ENCODE data around the gene MSI2. TPM values are rescaled to one million over a fixed set of nuclear protein-coding genes. Genes with fewer than 3 reads are reported as not detected.

The MSI2 gene
- polyA plus RNA-seq, 1 donor from 2014 or later: 3.8 TPM

- no peaks in the 10 kb centered on the region for H3K27me3 Mint-ChIP-seq
- H3K4me1 Mint-ChIP-seq: peaks cover 10 to 28% (median 20%) of the 10 kb centered on the region in 3 donors
- peak overlapping the region in 1 of 4 donors; percentile 23 for H3K4me3 Mint-ChIP-seq
- H3K27ac Mint-ChIP-seq: peak overlapping the region in 1 of 3 donors; percentile 91
- H3K9me3 Mint-ChIP-seq: no peaks in the 10 kb centered on the region
- peaks cover 5% of the 10 kb centered on the region for H3K36me3 Mint-ChIP-seq
These were observed 150.0 kb downstream of the MSI2 start for GRCh38 chr17:57406131-57406980.

- no peaks in the 10 kb centered on the region for H3K27me3 Mint-ChIP-seq
- peak overlapping the region in 1 of 3 donors; percentile 91 for H3K27ac Mint-ChIP-seq
- H3K36me3 Mint-ChIP-seq: peaks cover 5% of the 10 kb centered on the region
- no peaks in the 10 kb centered on the region for H3K9me3 Mint-ChIP-seq
- peaks cover 10 to 28% (median 20%) of the 10 kb centered on the region in 3 donors for H3K4me1 Mint-ChIP-seq
- H3K4me3 Mint-ChIP-seq: peak overlapping the region in 1 of 4 donors; percentile 23
These were observed 150.6 kb downstream of the MSI2 start for GRCh38 chr17:57406981-57407286.

GRCh38 chr17:57407287-57408070, 151.2 kb downstream of the MSI2 start:
- Mint-ChIP-seq H3K4me1 (peaks cover 10 to 28% (median 20%) of the 10 kb centered on the region in 3 donors), H3K36me3 (peaks cover 5% of the 10 kb centered on the region), H3K9me3 (no peaks in the 10 kb centered on the region), H3K27me3 (no peaks in the 10 kb centered on the region), H3K27ac (peak overlapping the region in 1 of 3 donors; percentile 91), H3K4me3 (peak overlapping the region in 2 of 4 donors; percentile 39 to 58)

DNA sequence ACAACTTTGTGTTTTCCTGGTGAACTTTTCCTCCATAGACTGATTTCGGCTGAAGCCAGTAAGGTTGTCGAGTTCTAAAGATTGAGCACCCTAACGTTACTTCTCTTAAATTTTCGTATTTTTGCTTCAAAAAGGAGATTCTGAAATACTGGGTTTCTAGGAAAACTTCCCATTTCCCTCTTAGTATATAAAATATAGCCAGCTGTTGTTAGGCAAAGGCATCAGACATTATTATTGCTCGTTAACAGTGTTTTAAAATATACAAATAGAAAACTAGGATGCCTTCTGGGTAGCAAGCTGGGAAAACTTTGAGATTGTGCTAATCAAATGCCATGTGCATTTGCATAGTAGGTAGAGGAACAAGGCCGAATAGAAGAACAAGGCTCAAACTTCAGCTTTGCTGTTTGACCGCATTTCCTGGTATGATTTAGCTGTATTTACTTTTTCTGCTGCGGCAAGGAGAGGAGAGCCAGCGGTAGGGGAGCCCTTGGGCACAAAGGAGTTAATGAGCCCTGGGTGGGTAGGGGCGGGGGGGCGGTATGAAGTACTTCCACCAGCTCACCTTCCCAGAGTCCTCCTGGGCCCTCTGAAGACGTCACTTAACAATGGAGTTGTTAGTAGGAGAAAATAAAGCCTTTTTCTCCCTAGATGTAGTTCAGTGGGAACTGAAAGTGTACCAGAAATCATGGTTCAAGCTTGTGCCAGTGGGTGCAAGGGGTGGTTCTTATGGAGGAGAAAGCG, 151.9 kb downstream of the MSI2 start:
- H3K4me1 Mint-ChIP-seq: peaks cover 10 to 28% (median 20%) of the 10 kb centered on the region in 3 donors
- H3K27ac Mint-ChIP-seq: peak overlapping the region in 1 of 3 donors; percentile 91
- no peaks in the 10 kb centered on the region for H3K27me3 Mint-ChIP-seq
- H3K4me3 Mint-ChIP-seq: peak overlapping the region in 2 of 4 donors; percentile 58 to 66
- H3K9me3 Mint-ChIP-seq: no peaks in the 10 kb centered on the region
- H3K36me3 Mint-ChIP-seq: peaks cover 5% of the 10 kb centered on the region

DNA sequence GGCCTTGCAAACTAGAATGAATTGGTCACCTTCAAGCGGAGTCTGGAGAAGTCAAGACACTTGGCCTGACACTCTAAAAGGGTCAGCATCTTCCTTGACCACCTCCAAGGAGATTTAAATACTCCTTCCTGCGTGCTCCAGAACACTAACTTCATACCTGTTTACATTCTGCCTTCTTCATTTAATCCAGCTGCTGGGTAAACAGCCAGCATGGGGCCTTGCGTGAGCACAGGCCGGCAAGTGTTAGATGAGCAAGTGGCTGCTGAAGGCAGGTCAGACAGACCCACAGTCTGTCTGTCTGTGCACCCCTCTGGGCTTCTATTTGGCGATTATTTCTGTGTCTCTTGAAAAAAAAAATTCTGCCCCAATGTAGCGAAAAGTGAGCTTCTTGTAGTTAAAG, 153.8 kb downstream of the MSI2 start:
- H3K27ac Mint-ChIP-seq: no peak overlapping the region
- H3K4me1 Mint-ChIP-seq: peaks cover 10 to 34% (median 20%) of the 10 kb centered on the region in 3 donors

DNA sequence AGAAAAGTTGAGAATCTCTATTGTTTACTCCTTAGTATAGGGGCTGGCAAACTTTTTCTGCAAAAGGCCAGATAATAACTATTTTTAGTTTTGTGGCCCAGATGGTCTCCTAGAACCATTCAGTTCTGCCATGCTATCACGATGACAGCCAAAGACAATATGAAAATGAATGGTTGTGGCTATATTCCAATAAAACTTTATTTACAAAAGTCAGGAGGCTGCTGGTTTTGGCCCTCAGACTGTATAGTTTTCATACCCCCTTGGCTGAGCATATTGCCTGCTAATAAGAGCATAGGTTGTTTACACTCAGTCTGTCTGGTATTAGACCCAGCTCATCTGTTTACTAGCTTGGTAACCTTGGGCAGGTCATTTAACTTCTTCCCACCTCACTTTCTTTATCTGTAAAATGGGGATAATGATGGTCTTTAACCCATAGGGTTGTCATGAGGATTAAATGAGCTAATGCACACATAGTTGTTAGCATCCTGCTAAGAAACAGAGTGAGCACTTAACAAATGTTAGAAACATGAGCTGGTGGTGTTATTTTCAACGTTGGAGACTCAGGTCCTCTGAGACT, 156.3 kb downstream of the MSI2 start:
- Mint-ChIP-seq H3K36me3 (peaks cover 20% of the 10 kb centered on the region), H3K9me3 (no peaks in the 10 kb centered on the region), H3K4me1 (peaks cover 11 to 27% (median 16%) of the 10 kb centered on the region in 3 donors), H3K27me3 (no peaks in the 10 kb centered on the region), H3K27ac (no peak overlapping the region), H3K4me3 (no peak overlapping the region)

More for the DNA sequence above, 153.8 kb downstream of the MSI2 start:
- H3K36me3 Mint-ChIP-seq: peaks cover 7% of the 10 kb centered on the region
- no peaks in the 10 kb centered on the region for H3K27me3 Mint-ChIP-seq
- no peak overlapping the region for H3K4me3 Mint-ChIP-seq
- no peaks in the 10 kb centered on the region for H3K9me3 Mint-ChIP-seq

- Mint-ChIP-seq H3K36me3 (peaks cover 20% of the 10 kb centered on the region), H3K27ac (no peak overlapping the region), H3K4me3 (no peak overlapping the region), H3K4me1 (peaks cover 3 to 20% (median 8%) of the 10 kb centered on the region in 3 donors), H3K9me3 (no peaks in the 10 kb centered on the region), H3K27me3 (no peaks in the 10 kb centered on the region)
These were observed 157.7 kb downstream of the MSI2 start for GRCh38 chr17:57413848-57414651.

GRCh38 chr17:57415751-57416207, 159.5 kb downstream of the MSI2 start:
- no peaks in the 10 kb centered on the region for H3K27me3 Mint-ChIP-seq
- peaks cover 3 to 16% (median 6%) of the 10 kb centered on the region in 3 donors for H3K4me1 Mint-ChIP-seq
- peaks cover 21% of the 10 kb centered on the region for H3K36me3 Mint-ChIP-seq
- no peaks in the 10 kb centered on the region for H3K9me3 Mint-ChIP-seq
- no peak overlapping the region for H3K27ac Mint-ChIP-seq
- no peak overlapping the region for H3K4me3 Mint-ChIP-seq

- Mint-ChIP-seq H3K4me1 (peaks cover 3 to 16% (median 6%) of the 10 kb centered on the region in 3 donors), H3K36me3 (peaks cover 21% of the 10 kb centered on the region), H3K27ac (no peak overlapping the region), H3K4me3 (no peak overlapping the region), H3K9me3 (no peaks in the 10 kb centered on the region), H3K27me3 (no peaks in the 10 kb centered on the region)
These were observed 160.0 kb downstream of the MSI2 start for GRCh38 chr17:57416369-57416768.

DNA sequence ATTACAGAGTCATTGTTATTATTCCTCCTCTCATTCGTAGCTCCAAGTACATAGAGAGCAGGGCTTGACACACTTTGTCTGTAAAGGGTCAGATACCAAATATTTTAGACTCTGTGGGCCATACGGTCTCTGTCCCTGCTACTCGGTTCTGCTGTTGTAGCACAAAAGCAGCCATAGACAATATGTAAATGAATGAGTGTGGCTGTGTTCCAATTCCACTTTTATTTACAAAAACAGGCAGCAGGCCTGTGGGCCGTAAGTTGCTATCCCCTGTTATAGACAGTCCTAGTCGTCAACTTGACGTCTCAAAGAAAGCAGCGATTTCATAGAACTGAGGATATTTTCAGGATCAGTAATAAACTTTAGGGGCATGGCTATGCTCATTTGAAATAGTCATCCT, 161.6 kb downstream of the MSI2 start:
- H3K4me3 Mint-ChIP-seq: no peak overlapping the region

GRCh38 chr17:57418463-57419246, 162.3 kb downstream of the MSI2 start:
- H3K27ac Mint-ChIP-seq: no peak overlapping the region
- H3K9me3 Mint-ChIP-seq: no peaks in the 10 kb centered on the region
- peaks cover 21% of the 10 kb centered on the region for H3K36me3 Mint-ChIP-seq
- peaks cover 5 to 14% (median 11%) of the 10 kb centered on the region in 3 donors for H3K4me1 Mint-ChIP-seq
- no peak overlapping the region for H3K4me3 Mint-ChIP-seq
- no peaks in the 10 kb centered on the region for H3K27me3 Mint-ChIP-seq

More for the DNA sequence above, 161.6 kb downstream of the MSI2 start:
- Mint-ChIP-seq H3K4me1 (peaks cover 3 to 16% (median 6%) of the 10 kb centered on the region in 3 donors), H3K27me3 (no peaks in the 10 kb centered on the region), H3K27ac (no peak overlapping the region), H3K36me3 (peaks cover 21% of the 10 kb centered on the region), H3K9me3 (no peaks in the 10 kb centered on the region)

DNA sequence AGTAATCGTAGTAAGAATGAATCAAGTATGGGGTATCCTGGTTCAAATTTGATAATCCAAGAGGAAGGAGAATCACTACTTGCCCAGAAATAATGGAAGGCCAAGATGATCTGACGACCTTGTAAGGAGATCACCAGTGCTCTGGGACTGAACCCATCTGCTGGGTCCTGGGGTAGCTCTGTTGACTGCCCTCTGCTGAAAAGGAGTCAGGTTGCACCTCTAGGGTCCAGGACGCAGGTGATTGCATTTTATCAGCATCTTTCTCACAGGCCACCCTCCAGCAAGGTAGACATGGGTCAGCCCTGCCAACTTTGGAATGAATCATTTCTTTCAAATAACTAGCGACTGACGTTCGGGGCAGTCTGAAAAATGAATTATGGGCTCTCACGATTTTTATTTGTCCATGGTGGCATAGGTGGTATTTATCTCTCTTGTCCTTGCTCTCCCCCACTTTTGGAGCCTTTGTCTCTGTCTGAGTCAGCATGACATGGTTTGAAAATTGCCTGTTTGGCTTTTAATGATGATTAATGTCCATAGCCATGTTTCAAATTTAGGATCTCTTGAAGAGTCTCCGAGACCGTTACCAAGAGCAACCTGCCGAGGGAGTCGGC, 163.7 kb downstream of the MSI2 start:
- peaks cover 10 to 18% (median 10%) of the 10 kb centered on the region in 3 donors for H3K4me1 Mint-ChIP-seq
- no peaks in the 10 kb centered on the region for H3K9me3 Mint-ChIP-seq
- peaks cover 17% of the 10 kb centered on the region for H3K36me3 Mint-ChIP-seq
- no peaks in the 10 kb centered on the region for H3K27me3 Mint-ChIP-seq
- H3K27ac Mint-ChIP-seq: peak overlapping the region in 1 of 3 donors; percentile 88
- peak overlapping the region in 2 of 4 donors; percentile 37 to 39 for H3K4me3 Mint-ChIP-seq
